ENCODE measurements around the gene DRAP1. TPM values are rescaled to one million over a fixed set of nuclear protein-coding genes. Genes with fewer than 3 reads are reported as not detected.

DRAP1 gene
- total RNA-seq, 1 experiment from 2014 or later: 122 TPM

GRCh38 chr11:65911682-65912568 lies 7.3 kb upstream of the DRAP1 start:
- Histone ChIP-seq H3K27ac (ENCODE audit: low read depth, low read length, poor library complexity, severe bottlenecking) (peak overlapping the region; percentile 53), H3K4me3 (ENCODE audit: low read depth, low read length, poor library complexity, severe bottlenecking) (no peak overlapping the region), H3K4me1 (ENCODE audit: insufficient read depth, low read length, poor library complexity, severe bottlenecking) (peaks cover 34% of the 10 kb centered on the region), H3K27me3 (replicated peaks; ENCODE audit: insufficient read depth, low read depth, low read length, poor library complexity) (no peaks in the 10 kb centered on the region), H3K9me3 (ENCODE audit: low read depth, low read length, poor library complexity, severe bottlenecking) (no peaks in the 10 kb centered on the region), H3K36me3 (ENCODE audit: insufficient read depth, low read length, poor library complexity, severe bottlenecking) (no peaks in the 10 kb centered on the region)
- CTCF ChIA-PET: interaction anchor here (0.6 to 2.9 kb wide), 4 partner anchors 24 to 374 kb away, joined by 3 to 31 read pairs (median 8); partner anchors contain the start of gene FIBP
- no peak for TF ChIP-seq EZH2 (IDR thresholded peaks at IDR 0.05; ENCODE audit: borderline replicate concordance, low read depth, low read length, poor library complexity, severe bottlenecking)
- TF ChIP-seq CTCF (conservative IDR thresholded peaks at IDR 0.05; ENCODE audit: low read depth, low read length): peak; percentile 63
- BruUV-seq (replicated peaks): no TSS peak
- intact Hi-C loops (cut with micrococcal nuclease; ENCODE audit: unreplicated experiment): no loop called here
- POLR2A ChIA-PET (ENCODE audit: low non-redundant PET): no interaction called here
- DNase-seq (ENCODE audit: low spot score): peak; percentile 90

- no peak for TF ChIP-seq CTCF (conservative IDR thresholded peaks at IDR 0.05; ENCODE audit: low read depth, low read length)
- no peak for TF ChIP-seq EZH2 (IDR thresholded peaks at IDR 0.05; ENCODE audit: borderline replicate concordance, low read depth, low read length, poor library complexity, severe bottlenecking)
- H3K27me3 ChIP-seq (replicated peaks; ENCODE audit: insufficient read depth, low read depth, low read length, poor library complexity): no peaks in the 10 kb centered on the region
- intact Hi-C loops (cut with micrococcal nuclease; ENCODE audit: unreplicated experiment): no loop called here
- no peak overlapping the region for H3K27ac ChIP-seq (ENCODE audit: low read depth, low read length, poor library complexity, severe bottlenecking)
- H3K4me3 ChIP-seq (ENCODE audit: low read depth, low read length, poor library complexity, severe bottlenecking): no peak overlapping the region
- POLR2A ChIA-PET (ENCODE audit: low non-redundant PET): no interaction called here
- H3K4me1 ChIP-seq (ENCODE audit: insufficient read depth, low read length, poor library complexity, severe bottlenecking): peaks cover 42% of the 10 kb centered on the region
- CTCF ChIA-PET: interaction anchor here (2.9 kb wide), 1 partner anchor 25 kb away, joined by 31 read pairs; the partner anchor contains the start of gene FIBP
- no TSS peak for BruUV-seq (replicated peaks)
- H3K9me3 ChIP-seq (ENCODE audit: low read depth, low read length, poor library complexity, severe bottlenecking): no peaks in the 10 kb centered on the region
- H3K36me3 ChIP-seq (ENCODE audit: insufficient read depth, low read length, poor library complexity, severe bottlenecking): no peaks in the 10 kb centered on the region
- DNase-seq (ENCODE audit: low spot score): no peak
Observed at GRCh38 chr11:65912845-65913244, 6.4 kb upstream of the DRAP1 start.

GRCh38 chr11:65915101-65915820 lies 4.0 kb upstream of the DRAP1 start:
- Histone ChIP-seq H3K4me3 (ENCODE audit: low read depth, low read length, poor library complexity, severe bottlenecking) (no peak overlapping the region), H3K9me3 (ENCODE audit: low read depth, low read length, poor library complexity, severe bottlenecking) (no peaks in the 10 kb centered on the region), H3K36me3 (ENCODE audit: insufficient read depth, low read length, poor library complexity, severe bottlenecking) (no peaks in the 10 kb centered on the region), H3K4me1 (ENCODE audit: insufficient read depth, low read length, poor library complexity, severe bottlenecking) (peaks cover 45% of the 10 kb centered on the region), H3K27ac (ENCODE audit: low read depth, low read length, poor library complexity, severe bottlenecking) (peak overlapping the region; percentile 64), H3K27me3 (replicated peaks; ENCODE audit: insufficient read depth, low read depth, low read length, poor library complexity) (no peaks in the 10 kb centered on the region)
- ChIA-PET CTCF (interaction anchor here (1.3 to 2.5 kb wide), 2 partner anchors 26 to 135 kb away, joined by 4 to 22 read pairs; partner anchors contain the start of gene FIBP), POLR2A (ENCODE audit: low non-redundant PET) (no interaction called here)
- intact Hi-C loops (cut with micrococcal nuclease; ENCODE audit: unreplicated experiment): no loop called here
- no peak for DNase-seq (ENCODE audit: low spot score)
- BruUV-seq (replicated peaks): no TSS peak
- TF ChIP-seq CTCF (conservative IDR thresholded peaks at IDR 0.05; ENCODE audit: low read depth, low read length) (no peak), EZH2 (IDR thresholded peaks at IDR 0.05; ENCODE audit: borderline replicate concordance, low read depth, low read length, poor library complexity, severe bottlenecking) (no peak)
